Neural progenitor cell (in vitro differentiated cells): ENCODE measurements around the gene MTTP.

Source experiments
- EZH2 ChIP-seq: fragments of 200-600 bp; sonication (generic); IDR thresholded peaks from 2 replicates; pipeline ENCODE4 v1.6.1; 2017; ENCODE audit warnings: antibody characterized with exemption, mild to moderate bottlenecking, moderate library complexity
- EZH2phosphoT487 ChIP-seq: fragments of 200-600 bp; sonication (generic); IDR thresholded peaks from 2 replicates; pipeline ENCODE4 v1.6.1; 2017; ENCODE audit warnings: antibody characterized with exemption

GRCh38 chr4:99625369-99625768 lies 50.7 kb downstream of the MTTP start:
- TF ChIP-seq EZH2phosphoT487, result no peak
- no peak for TF ChIP-seq EZH2
